Fibroblast of pulmonary artery (primary cell): ENCODE measurements around the gene MGMT.

Source experiments
- DNase-seq: peaks from one replicate; pipeline ENCODE4 v3.0.0-alpha.2; 2010; ENCODE audit warnings: low read depth
- H3K4me3 ChIP-seq: replicated peaks from 2 replicates; pipeline ENCODE4 v1.5.1; 2011; ENCODE audit warnings: low read depth, mild to moderate bottlenecking, control low read depth, low read length, moderate library complexity
- CTCF ChIP-seq: IDR thresholded peaks from 2 replicates; pipeline ENCODE4 v1.5.1; 2011; ENCODE audit warnings: mild to moderate bottlenecking, control low read depth, low read length, inconsistent platforms; ENCODE audit errors: missing control alignments

MGMT gene

DNA sequence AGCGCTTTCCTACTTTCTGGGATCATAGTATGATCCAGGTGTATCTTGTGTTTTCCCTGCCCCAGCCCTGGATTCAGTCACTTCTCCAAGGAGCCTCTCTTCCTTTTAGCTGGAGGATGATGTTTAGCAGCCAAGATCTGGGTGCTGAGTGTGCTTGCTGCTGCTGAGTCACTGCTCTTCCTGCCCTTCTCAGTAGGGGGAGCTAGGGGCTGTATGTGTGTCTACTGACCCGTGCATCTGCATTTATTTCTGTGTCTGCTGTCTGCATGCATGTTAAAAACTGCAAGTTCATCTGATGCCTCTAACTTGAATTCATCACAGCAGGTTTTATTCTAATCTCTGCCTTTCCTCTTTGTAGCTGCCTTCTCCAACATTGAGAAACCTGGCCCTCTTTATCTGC lies 31.6 kb downstream of the MGMT start:
- TF ChIP-seq CTCF, result no peak

DNA sequence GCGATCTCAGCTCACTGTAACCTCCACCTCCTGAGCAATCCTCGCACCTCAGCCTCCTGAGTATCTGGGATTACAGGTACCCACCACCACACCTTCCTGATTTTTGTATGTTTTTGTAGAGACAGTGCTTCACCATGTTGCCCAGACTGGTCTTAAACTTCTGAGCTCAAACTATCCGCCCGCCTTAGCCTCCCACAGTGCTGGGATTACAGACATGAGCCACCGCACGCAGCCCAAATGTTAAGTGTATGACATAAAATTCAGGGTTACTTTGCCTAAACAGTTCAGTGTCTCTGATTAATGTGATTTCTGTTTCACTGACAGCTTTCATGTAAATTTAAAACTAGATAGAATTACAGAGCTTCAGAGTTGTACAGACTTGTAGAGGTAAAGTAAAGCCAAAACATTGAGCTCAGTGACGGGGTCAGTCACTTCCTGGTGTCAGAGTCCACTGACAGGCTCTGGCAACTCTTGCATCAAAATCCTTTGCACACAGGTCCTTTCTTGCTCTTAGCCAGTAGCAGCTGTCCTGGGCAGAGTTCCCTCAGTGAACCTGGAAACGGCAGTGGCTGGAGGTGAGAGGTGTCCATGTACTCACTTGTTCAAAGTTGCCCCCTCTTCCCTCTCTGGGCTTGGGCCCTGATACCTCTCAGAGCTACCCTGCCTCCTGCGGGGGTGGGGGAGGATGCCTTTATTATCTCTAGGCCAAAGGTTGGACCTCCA lies 33.7 kb downstream of the MGMT start:
- no peak for TF ChIP-seq CTCF
- H3K4me3 ChIP-seq, result no peak overlapping the region
- DNase-seq, result no peak

More for the DNA sequence above, 31.6 kb downstream of the MGMT start:
- no peak overlapping the region for H3K4me3 ChIP-seq
- no peak for DNase-seq

DNA sequence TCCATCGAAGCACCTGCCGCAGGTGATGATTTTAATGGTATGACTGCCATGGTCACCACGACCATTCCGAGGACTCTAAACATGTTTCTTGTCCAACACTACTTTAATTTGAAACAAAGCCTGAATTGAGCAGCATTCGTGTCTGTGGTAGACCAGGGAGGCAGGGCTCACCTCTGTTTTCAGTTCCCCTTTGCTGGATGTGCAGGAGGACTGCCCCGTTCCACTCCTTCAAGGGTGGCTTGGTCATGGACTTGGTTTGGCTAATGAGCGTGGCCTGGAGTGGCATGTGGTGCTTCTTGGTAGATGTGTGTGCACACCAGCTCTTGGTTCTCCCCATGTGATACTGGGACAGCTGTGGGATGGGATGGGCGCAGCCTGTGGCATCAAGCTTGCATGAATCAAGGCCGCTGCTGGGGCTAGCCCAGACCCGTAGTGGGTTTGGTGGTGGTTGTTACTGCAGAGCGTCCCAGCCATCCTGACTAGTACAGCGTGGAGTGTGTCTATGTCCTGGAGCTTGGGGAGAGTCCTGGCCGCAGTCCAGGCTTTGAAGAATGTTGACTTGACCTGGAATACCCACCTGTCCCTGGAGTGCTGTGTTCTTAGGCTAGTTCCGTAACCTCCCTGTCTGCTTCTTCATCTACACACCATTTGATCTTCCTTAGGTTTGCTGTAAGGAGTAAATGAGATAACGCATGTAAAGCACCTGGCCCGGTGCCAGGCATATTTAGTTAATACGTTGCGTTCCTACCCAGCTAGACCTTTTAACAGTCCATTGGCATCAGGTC lies 34.8 kb downstream of the MGMT start:
- H3K4me3 ChIP-seq, result no peak overlapping the region
- no peak for TF ChIP-seq CTCF
- DNase-seq, result no peak

DNA sequence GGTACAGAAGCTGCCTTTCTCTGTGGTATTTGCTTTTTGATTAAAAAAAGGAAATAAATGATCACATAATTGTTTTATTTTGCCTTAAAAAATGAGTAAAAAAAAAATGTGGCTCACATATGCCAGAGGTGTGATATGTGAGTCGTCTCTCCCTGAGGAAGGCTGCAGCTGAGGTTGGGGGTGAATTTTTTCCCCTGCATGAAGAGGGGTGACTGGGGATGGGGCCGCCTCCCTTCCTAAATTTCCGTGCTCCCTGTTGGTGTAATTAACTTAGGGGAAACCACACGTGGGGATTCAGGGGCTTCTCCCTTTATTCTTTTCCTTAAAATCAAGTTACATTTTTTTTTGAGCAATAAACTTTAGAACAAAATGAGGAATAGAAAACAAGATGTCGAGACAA lies 35.4 kb downstream of the MGMT start:
- no peak for DNase-seq
- no peak for TF ChIP-seq CTCF
- H3K4me3 ChIP-seq, result no peak overlapping the region

DNA sequence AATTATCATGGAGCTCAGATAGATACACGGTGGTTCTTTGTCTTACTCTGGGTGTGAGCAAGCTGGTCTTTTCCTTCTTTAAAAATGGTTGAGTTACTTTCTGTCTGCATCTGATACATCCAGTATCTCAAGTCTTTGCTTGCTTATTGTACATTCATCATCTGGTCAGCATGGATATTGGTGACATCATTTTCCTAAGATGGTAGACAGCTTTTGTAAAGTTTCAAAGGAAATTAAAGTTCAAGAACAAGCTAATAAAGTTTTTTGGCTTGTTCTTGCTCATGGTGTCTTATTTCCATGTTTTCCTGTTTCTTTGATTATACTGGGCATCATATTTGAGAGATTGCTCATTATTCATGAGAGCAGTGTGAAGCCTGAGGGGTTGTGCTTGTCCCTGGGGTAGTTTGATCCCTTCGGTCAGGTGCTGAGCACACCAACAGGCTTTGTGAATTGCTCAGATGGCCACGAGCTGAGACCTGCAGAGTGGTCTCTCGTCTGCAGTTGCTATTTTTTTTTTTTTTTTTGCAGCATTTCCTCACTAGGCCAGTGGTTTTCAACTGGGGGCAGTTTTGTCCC lies 38.5 kb downstream of the MGMT start:
- H3K4me3 ChIP-seq, result no peak overlapping the region
- no peak for DNase-seq
- TF ChIP-seq CTCF, result no peak

- DNase-seq, result no peak
- TF ChIP-seq CTCF, result no peak
- H3K4me3 ChIP-seq, result no peak overlapping the region
Measured at GRCh38 chr10:129506101-129506797, 39.2 kb downstream of the MGMT start.
